GM19372 (cell line): ENCODE measurements around the gene SYNDIG1.

Experiments used
- ATAC-seq: cut with Tn5 transposase; IDR thresholded peaks from one replicate; pipeline ENCODE4 v1.9.1; 2021; ENCODE audit warnings: mild to moderate bottlenecking, low read depth, moderate library complexity; ENCODE audit not compliant: unreplicated experiment

Gene SYNDIG1

GRCh38 chr20:24518515-24518914 is 49.1 kb downstream of the SYNDIG1 start:
- ATAC-seq: no peak

GRCh38 chr20:24519476-24519875 is 50.0 kb downstream of the SYNDIG1 start:
- no peak for ATAC-seq

- ATAC-seq: no peak
These were observed 51.6 kb downstream of the SYNDIG1 start for GRCh38 chr20:24521032-24521431.

- ATAC-seq: no peak
These were observed 53.3 kb downstream of the SYNDIG1 start for GRCh38 chr20:24522452-24523330.

- no peak for ATAC-seq
These were observed 54.2 kb downstream of the SYNDIG1 start for GRCh38 chr20:24523661-24524060.

GRCh38 chr20:24528583-24529368 is 59.3 kb downstream of the SYNDIG1 start:
- ATAC-seq: no peak

- no peak for ATAC-seq
These were observed 59.9 kb downstream of the SYNDIG1 start for GRCh38 chr20:24529369-24529719.

- ATAC-seq: no peak
These were observed 60.8 kb downstream of the SYNDIG1 start for GRCh38 chr20:24530131-24530680.

GRCh38 chr20:24531202-24531601 is 61.8 kb downstream of the SYNDIG1 start:
- ATAC-seq: no peak

- ATAC-seq: no peak
These were observed 62.4 kb downstream of the SYNDIG1 start for GRCh38 chr20:24531631-24532419.

GRCh38 chr20:24533449-24533848 is 64.0 kb downstream of the SYNDIG1 start:
- no peak for ATAC-seq

GRCh38 chr20:24534282-24534681 is 64.9 kb downstream of the SYNDIG1 start:
- no peak for ATAC-seq

- ATAC-seq: no peak
These were observed 66.7 kb downstream of the SYNDIG1 start for GRCh38 chr20:24535941-24536730.

GRCh38 chr20:24537210-24537609 is 67.8 kb downstream of the SYNDIG1 start:
- ATAC-seq: no peak

GRCh38 chr20:24542721-24543120 is 73.3 kb downstream of the SYNDIG1 start:
- ATAC-seq: no peak

GRCh38 chr20:24543168-24543567 is 73.7 kb downstream of the SYNDIG1 start:
- ATAC-seq: no peak

GRCh38 chr20:24543741-24544140 is 74.3 kb downstream of the SYNDIG1 start:
- no peak for ATAC-seq

- ATAC-seq: no peak
These were observed 74.9 kb downstream of the SYNDIG1 start for GRCh38 chr20:24544371-24544770.

- no peak for ATAC-seq
These were observed 75.7 kb downstream of the SYNDIG1 start for GRCh38 chr20:24545168-24545567.
